K562 (cell line): Measurements from ENCODE around the gene ST6GALNAC2. TPM values are rescaled to one million over a fixed set of nuclear protein-coding genes. Genes with fewer than 3 reads are reported as not detected.
A peak's percentile ranks its signal among the peaks of the same experiment; 100 is the strongest.

Experiments used
- FOXM1 ChIP-seq, 2 experiments: fragments of 450-650 bp in 1 of 2; sonication (generic) in 1 of 2; formaldehyde crosslinking in 1 of 2; IDR thresholded peaks; 2 replicates each; pipeline versions ENCODE4 v1.6.1 to v1.9.0; 2017 to 2022; ENCODE audit warnings: low read depth in 2 of 2, mild to moderate bottlenecking in 2 of 2, missing genetic modification reagents in 1 of 2, moderate library complexity in 1 of 2
- GATAD2B ChIP-seq: fragments of 450-650 bp; IDR thresholded peaks from 2 replicates; pipeline ENCODE4 v1.6.1; 2017; ENCODE audit warnings: mild to moderate bottlenecking, borderline replicate concordance
- HDAC8 ChIP-seq: fragments of 450-650 bp; IDR thresholded peaks from 2 replicates; pipeline ENCODE4 v1.6.1; 2016; ENCODE audit warnings: mild to moderate bottlenecking, missing genetic modification characterization, moderate library complexity, missing compliant biosample characterization
- HMGN3 ChIP-seq: IDR thresholded peaks from 2 replicates; pipeline ENCODE4 v1.6.1; 2011; ENCODE audit warnings: borderline replicate concordance, low read depth, mild to moderate bottlenecking, mixed read lengths, low read length; ENCODE audit not compliant: insufficient read length; ENCODE audit errors: extremely low read depth
- MBD2 ChIP-seq: sonication (generic); IDR thresholded peaks from 2 replicates; pipeline ENCODE4 v1.6.1; 2016; ENCODE audit warnings: low read depth, borderline replicate concordance
- MCM3 ChIP-seq: fragments of 450-650 bp; IDR thresholded peaks from 2 replicates; pipeline ENCODE4 v1.6.1; 2016
- NR1H2 ChIP-seq: sonication (generic); formaldehyde crosslinking; IDR thresholded peaks from 2 replicates; pipeline ENCODE4 v1.4.0; 2020; ENCODE audit warnings: mild to moderate bottlenecking, missing genetic modification reagents
- PYGO2 ChIP-seq: fragments of 450-650 bp; IDR thresholded peaks from 2 replicates; pipeline ENCODE4 v1.6.1; 2016; ENCODE audit warnings: mild to moderate bottlenecking, missing genetic modification characterization, moderate library complexity, missing compliant biosample characterization
- RBBP5 ChIP-seq: fragments of 200-600 bp; sonication (generic); IDR thresholded peaks from 2 replicates; pipeline ENCODE4 v1.6.1; 2012; ENCODE audit warnings: borderline replicate concordance, mild to moderate bottlenecking, low read length, control low read depth, inconsistent platforms; ENCODE audit not compliant: insufficient read depth, poor library complexity, severe bottlenecking
- ZC3H8 ChIP-seq: fragments of 450-650 bp; IDR thresholded peaks from 2 replicates; pipeline ENCODE4 v1.6.1; 2017
- ZNF668 ChIP-seq: fragments of 250-450 bp; sonication (Bioruptor Pico); IDR thresholded peaks from 2 replicates; pipeline ENCODE4 v1.8.0; 2022; ENCODE audit warnings: mild to moderate bottlenecking, inconsistent platforms
- polyA plus RNA-seq, 8 experiments: library from polyadenylated mRNA; depleted of rRNA in 4 of 8; stranded (reverse) in 5 of 8; unstranded in 3 of 8; fragments of >200 nt; fragmentation: Nextera tagmentation in 2 of 8; fragmentation: Illumina TruSeq in 1 of 8; extraction: Ambion mirVana in 2 of 8; extraction: Trizol in 1 of 8; gene quantifications; 2 replicates each; pipeline versions ENCODE4 v1.2.1 to v1.2.3, GENCODE V29; 2011 to 2014; ENCODE audit warnings: inconsistent platforms in 1 of 8, missing spikeins in 1 of 8
- total RNA-seq, 7 experiments: library from RNA; depleted of rRNA in 6 of 7; stranded (reverse); fragments of >200 nt in 6 of 7; fragmentation: Illumina TruSeq in 2 of 7; extraction: Trizol in 2 of 7; gene quantifications; 2 replicates each; pipeline versions ENCODE4 v1.2.1 to v1.2.3, GENCODE V29; 2011 to 2021; ENCODE audit warnings: low replicate concordance in 1 of 7
- TF ChIP-seq, protein P1 (sequence below), 2 experiments: fragments of 450-650 bp; conservative IDR thresholded peaks; 2 replicates each; pipeline ENCODE4 v1.6.1; 2017; ENCODE audit warnings: mild to moderate bottlenecking in 2 of 2, moderate library complexity in 2 of 2
- TF ChIP-seq, protein P2 (sequence below): fragments of 450-650 bp; IDR thresholded peaks from 2 replicates; pipeline ENCODE4 v1.6.1; 2017; ENCODE audit warnings: antibody characterized with exemption, mild to moderate bottlenecking
- TF ChIP-seq, protein P3 (sequence below): IDR thresholded peaks from 2 replicates; pipeline ENCODE4 v1.6.1; 2012; ENCODE audit warnings: low read depth, low read length, improper control_type of control experiment, borderline replicate concordance
- TF ChIP-seq, protein P4 (sequence below): sonication (generic); formaldehyde crosslinking; IDR thresholded peaks from 2 replicates; pipeline ENCODE4 v1.8.1; 2023; ENCODE audit warnings: mild to moderate bottlenecking, missing genetic modification reagents
- TF ChIP-seq, protein P5 (sequence below): fragments of 250-450 bp; sonication (Bioruptor Pico); IDR thresholded peaks from 2 replicates; pipeline ENCODE4 v1.9.0; 2021; ENCODE audit warnings: mild to moderate bottlenecking

Gene ST6GALNAC2
- total and polyA plus RNA-seq, 9 of the 15 experiments (the other 6 are each of a cell fraction or from before 2014, with no cell fraction given): 0.18 TPM; not detected in 8

DNA sequence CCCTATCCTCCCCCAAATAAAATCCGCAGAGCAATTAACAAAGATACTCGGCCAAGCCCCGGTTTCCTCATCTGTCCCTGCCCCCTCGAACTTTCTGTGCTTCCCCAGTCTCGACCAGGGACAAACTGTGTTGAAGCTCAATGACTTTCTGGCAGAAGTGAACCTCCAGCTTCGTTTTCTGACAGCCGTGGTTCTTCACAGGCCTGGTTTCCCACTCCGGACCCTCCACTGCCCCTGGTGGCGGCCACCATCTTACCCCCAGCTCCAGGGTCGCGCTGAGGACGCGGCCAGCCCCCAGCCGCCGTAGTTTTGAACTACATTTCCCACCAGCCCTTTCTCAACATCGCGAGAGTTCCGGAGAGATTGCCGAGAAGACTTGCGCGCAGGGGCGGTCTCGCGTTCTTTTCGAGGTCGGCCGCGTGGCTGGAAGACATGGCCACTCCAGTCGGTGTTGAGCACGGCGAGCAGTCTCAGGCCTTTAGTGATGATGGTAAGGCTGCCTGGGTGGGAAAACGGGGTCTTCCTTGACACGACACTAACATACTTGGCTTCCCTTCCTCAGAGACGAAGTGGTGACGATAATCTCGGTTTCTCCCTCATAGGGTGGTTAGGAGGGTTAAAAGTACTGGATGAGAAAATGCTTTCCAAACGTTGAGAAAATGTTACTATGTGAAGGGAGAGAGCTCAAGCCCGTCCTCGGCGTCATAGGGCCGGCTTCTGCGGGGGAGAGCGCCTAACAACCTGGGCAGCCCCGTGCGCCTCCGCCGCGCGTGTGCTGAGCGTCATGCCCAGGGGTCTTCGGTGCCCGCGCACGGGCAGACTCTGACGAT lies 28.1 kb downstream of the ST6GALNAC2 start (continued):
- TF ChIP-seq, protein P1, sequence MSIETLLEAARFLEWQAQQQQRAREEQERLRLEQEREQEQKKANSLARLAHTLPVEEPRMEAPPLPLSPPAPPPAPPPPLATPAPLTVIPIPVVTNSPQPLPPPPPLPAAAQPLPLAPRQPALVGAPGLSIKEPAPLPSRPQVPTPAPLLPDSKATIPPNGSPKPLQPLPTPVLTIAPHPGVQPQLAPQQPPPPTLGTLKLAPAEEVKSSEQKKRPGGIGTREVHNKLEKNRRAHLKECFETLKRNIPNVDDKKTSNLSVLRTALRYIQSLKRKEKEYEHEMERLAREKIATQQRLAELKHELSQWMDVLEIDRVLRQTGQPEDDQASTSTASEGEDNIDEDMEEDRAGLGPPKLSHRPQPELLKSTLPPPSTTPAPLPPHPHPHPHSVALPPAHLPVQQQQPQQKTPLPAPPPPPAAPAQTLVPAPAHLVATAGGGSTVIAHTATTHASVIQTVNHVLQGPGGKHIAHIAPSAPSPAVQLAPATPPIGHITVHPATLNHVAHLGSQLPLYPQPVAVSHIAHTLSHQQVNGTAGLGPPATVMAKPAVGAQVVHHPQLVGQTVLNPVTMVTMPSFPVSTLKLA (conservative IDR thresholded peaks at IDR 0.05): peak; percentile 93 to 95
- TF ChIP-seq HMGN3: peak; percentile 64
- TF ChIP-seq MBD2: peak; percentile 78
- TF ChIP-seq, protein P2, sequence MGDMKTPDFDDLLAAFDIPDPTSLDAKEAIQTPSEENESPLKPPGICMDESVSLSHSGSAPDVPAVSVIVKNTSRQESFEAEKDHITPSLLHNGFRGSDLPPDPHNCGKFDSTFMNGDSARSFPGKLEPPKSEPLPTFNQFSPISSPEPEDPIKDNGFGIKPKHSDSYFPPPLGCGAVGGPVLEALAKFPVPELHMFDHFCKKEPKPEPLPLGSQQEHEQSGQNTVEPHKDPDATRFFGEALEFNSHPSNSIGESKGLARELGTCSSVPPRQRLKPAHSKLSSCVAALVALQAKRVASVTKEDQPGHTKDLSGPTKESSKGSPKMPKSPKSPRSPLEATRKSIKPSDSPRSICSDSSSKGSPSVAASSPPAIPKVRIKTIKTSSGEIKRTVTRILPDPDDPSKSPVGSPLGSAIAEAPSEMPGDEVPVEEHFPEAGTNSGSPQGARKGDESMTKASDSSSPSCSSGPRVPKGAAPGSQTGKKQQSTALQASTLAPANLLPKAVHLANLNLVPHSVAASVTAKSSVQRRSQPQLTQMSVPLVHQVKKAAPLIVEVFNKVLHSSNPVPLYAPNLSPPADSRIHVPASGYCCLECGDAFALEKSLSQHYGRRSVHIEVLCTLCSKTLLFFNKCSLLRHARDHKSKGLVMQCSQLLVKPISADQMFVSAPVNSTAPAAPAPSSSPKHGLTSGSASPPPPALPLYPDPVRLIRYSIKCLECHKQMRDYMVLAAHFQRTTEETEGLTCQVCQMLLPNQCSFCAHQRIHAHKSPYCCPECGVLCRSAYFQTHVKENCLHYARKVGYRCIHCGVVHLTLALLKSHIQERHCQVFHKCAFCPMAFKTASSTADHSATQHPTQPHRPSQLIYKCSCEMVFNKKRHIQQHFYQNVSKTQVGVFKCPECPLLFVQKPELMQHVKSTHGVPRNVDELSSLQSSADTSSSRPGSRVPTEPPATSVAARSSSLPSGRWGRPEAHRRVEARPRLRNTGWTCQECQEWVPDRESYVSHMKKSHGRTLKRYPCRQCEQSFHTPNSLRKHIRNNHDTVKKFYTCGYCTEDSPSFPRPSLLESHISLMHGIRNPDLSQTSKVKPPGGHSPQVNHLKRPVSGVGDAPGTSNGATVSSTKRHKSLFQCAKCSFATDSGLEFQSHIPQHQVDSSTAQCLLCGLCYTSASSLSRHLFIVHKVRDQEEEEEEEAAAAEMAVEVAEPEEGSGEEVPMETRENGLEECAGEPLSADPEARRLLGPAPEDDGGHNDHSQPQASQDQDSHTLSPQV: peak; percentile 70
- TF ChIP-seq, protein P3, sequence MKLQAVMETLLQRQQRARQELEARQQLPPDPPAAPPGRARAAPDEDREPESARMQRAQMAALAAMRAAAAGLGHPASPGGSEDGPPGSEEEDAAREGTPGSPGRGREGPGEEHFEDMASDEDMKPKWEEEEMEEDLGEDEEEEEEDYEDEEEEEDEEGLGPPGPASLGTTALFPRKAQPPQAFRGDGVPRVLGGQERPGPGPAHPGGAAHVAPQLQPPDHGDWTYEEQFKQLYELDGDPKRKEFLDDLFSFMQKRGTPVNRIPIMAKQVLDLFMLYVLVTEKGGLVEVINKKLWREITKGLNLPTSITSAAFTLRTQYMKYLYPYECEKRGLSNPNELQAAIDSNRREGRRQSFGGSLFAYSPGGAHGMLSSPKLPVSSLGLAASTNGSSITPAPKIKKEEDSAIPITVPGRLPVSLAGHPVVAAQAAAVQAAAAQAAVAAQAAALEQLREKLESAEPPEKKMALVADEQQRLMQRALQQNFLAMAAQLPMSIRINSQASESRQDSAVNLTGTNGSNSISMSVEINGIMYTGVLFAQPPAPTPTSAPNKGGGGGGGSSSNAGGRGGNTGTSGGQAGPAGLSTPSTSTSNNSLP: no peak
- 0 out of 2 replicates have a peak, but pooled peaks have one; percentile 24 for TF ChIP-seq PYGO2
- 0 out of 2 replicates have a peak, but pooled peaks have one; percentile 47 for TF ChIP-seq GATAD2B
- TF ChIP-seq, protein P4, sequence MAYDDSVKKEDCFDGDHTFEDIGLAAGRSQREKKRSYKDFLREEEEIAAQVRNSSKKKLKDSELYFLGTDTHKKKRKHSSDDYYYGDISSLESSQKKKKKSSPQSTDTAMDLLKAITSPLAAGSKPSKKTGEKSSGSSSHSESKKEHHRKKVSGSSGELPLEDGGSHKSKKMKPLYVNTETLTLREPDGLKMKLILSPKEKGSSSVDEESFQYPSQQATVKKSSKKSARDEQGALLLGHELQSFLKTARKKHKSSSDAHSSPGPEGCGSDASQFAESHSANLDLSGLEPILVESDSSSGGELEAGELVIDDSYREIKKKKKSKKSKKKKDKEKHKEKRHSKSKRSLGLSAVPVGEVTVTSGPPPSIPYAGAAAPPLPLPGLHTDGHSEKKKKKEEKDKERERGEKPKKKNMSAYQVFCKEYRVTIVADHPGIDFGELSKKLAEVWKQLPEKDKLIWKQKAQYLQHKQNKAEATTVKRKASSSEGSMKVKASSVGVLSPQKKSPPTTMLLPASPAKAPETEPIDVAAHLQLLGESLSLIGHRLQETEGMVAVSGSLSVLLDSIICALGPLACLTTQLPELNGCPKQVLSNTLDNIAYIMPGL: peak; percentile 86
- peak; percentile 50 for TF ChIP-seq RBBP5
- TF ChIP-seq, protein P5, sequence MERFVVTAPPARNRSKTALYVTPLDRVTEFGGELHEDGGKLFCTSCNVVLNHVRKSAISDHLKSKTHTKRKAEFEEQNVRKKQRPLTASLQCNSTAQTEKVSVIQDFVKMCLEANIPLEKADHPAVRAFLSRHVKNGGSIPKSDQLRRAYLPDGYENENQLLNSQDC: no peak
- 0 out of 2 replicates have a peak, but pooled peaks have one; percentile 42 for TF ChIP-seq HDAC8 (tag)
- no peak for TF ChIP-seq ZC3H8
- no peak for TF ChIP-seq MCM3
- no peak for TF ChIP-seq ZNF668
- TF ChIP-seq NR1H2 (CRISPR knock-in tag): 0 out of 2 replicates have a peak, but pooled peaks have one; percentile 47
- no peak for TF ChIP-seq FOXM1 (IDR thresholded peaks at IDR 0.05; ENCODE audit: low read depth)
- 0 out of 2 replicates have a peak, but pooled peaks have one; percentile 11 for TF ChIP-seq FOXM1 (CRISPR knock-in tag; IDR thresholded peaks at IDR 0.05; ENCODE audit: low read depth)
